ENCODE results near the gene GPATCH11. TPM values are rescaled to one million over a fixed set of nuclear protein-coding genes. Genes with fewer than 3 reads are reported as not detected.

The GPATCH11 gene
- total and polyA plus RNA-seq, 7 donors = 3.7 to 11.8 (median 4.9) TPM

GRCh38 chr2:37059841-37060240, 24.5 kb upstream of the GPATCH11 start:
- no peak for TF ChIP-seq POLR2A (IDR thresholded peaks at IDR 0.05)
- TF ChIP-seq EP300 (IDR thresholded peaks at IDR 0.05) = no peak
- TF ChIP-seq POLR2AphosphoS5 (IDR thresholded peaks at IDR 0.05) = no peak
- TF ChIP-seq CTCF (IDR thresholded peaks at IDR 0.05) = no peak
- peaks cover 15 to 98% (median 36%) of the 10 kb centered on the region in 4 donors for H3K36me3 ChIP-seq
- H3K4me3 ChIP-seq = no peak overlapping the region
- H3K9me3 ChIP-seq = no peaks in the 10 kb centered on the region
- H3K4me1 ChIP-seq = no peaks in the 10 kb centered on the region
- no peaks in the 10 kb centered on the region for H3K27me3 ChIP-seq
- WGBS, 2 donors = 93 to 94% methylated on average over 3 of the region's 3 CpGs
- intact Hi-C loops (cut with DNase I) = no loop called here
- DNase-seq = no peak
- H3K27ac ChIP-seq = no peak overlapping the region

GRCh38 chr2:37060446-37060845, 23.9 kb upstream of the GPATCH11 start:
- no peak for TF ChIP-seq EP300 (IDR thresholded peaks at IDR 0.05)
- TF ChIP-seq POLR2AphosphoS5 (IDR thresholded peaks at IDR 0.05) = no peak
- no peak for TF ChIP-seq CTCF (IDR thresholded peaks at IDR 0.05)
- TF ChIP-seq POLR2A (IDR thresholded peaks at IDR 0.05) = no peak
- no peaks in the 10 kb centered on the region for H3K4me1 ChIP-seq
- no peaks in the 10 kb centered on the region for H3K27me3 ChIP-seq
- H3K36me3 ChIP-seq = peaks cover 16 to 98% (median 39%) of the 10 kb centered on the region in 4 donors
- H3K27ac ChIP-seq = no peak overlapping the region
- 94 to 95% methylated on average over 7 of the region's 7 CpGs for WGBS, 2 donors
- intact Hi-C loops (cut with DNase I) = no loop called here
- no peak for DNase-seq
- no peak overlapping the region for H3K4me3 ChIP-seq
- H3K9me3 ChIP-seq = no peaks in the 10 kb centered on the region

GRCh38 chr2:37061013-37061711, 23.2 kb upstream of the GPATCH11 start:
- TF ChIP-seq EP300 (IDR thresholded peaks at IDR 0.05) = no peak
- TF ChIP-seq POLR2A (IDR thresholded peaks at IDR 0.05) = no peak

GRCh38 chr2:37061776-37062175, 22.5 kb upstream of the GPATCH11 start:
- no peak overlapping the region for H3K27ac ChIP-seq
- no peak for DNase-seq
- H3K4me1 ChIP-seq = no peaks in the 10 kb centered on the region
- H3K36me3 ChIP-seq = peaks cover 11 to 98% (median 37%) of the 10 kb centered on the region in 4 donors
- TF ChIP-seq POLR2A (IDR thresholded peaks at IDR 0.05) (no peak), EP300 (IDR thresholded peaks at IDR 0.05) (no peak), POLR2AphosphoS5 (IDR thresholded peaks at IDR 0.05) (no peak), CTCF (IDR thresholded peaks at IDR 0.05) (no peak)
- no peaks in the 10 kb centered on the region for H3K9me3 ChIP-seq
- 95 to 96% methylated on average over 5 of the region's 5 CpGs for WGBS, 2 donors
- intact Hi-C loops (cut with DNase I) = no loop called here
- no peaks in the 10 kb centered on the region for H3K27me3 ChIP-seq
- H3K4me3 ChIP-seq = no peak overlapping the region

More at GRCh38 chr2:37061013-37061711, 23.2 kb upstream of the GPATCH11 start:
- no peaks in the 10 kb centered on the region for H3K9me3 ChIP-seq
- no peaks in the 10 kb centered on the region for H3K27me3 ChIP-seq
- H3K27ac ChIP-seq = no peak overlapping the region
- DNase-seq = no peak
- no peaks in the 10 kb centered on the region for H3K4me1 ChIP-seq
- H3K36me3 ChIP-seq = peaks cover 16 to 98% (median 39%) of the 10 kb centered on the region in 4 donors
- no peak overlapping the region for H3K4me3 ChIP-seq
- intact Hi-C loops (cut with DNase I) = no loop called here

- intact Hi-C loops (cut with DNase I) = no loop called here
- no peak for DNase-seq
- Histone ChIP-seq H3K4me1 (no peaks in the 10 kb centered on the region), H3K27ac (no peak overlapping the region), H3K9me3 (no peaks in the 10 kb centered on the region), H3K4me3 (no peak overlapping the region), H3K36me3 (peaks cover 6 to 93% (median 37%) of the 10 kb centered on the region in 4 donors), H3K27me3 (no peaks in the 10 kb centered on the region)
- 84 to 88% methylated on average over 6 of the region's 6 CpGs for WGBS, 2 donors
- TF ChIP-seq EP300 (IDR thresholded peaks at IDR 0.05) (no peak), POLR2A (IDR thresholded peaks at IDR 0.05) (no peak), CTCF (IDR thresholded peaks at IDR 0.05) (no peak), POLR2AphosphoS5 (IDR thresholded peaks at IDR 0.05) (no peak)
Measured at GRCh38 chr2:37068686-37069085, 15.6 kb upstream of the GPATCH11 start.

Measured in sigmoid colon (tissue), 7 donors.